HepG2 (cell line): Measurements from ENCODE around the gene PADI2.

Source experiments
- ATF7 ChIP-seq, 2 experiments: fragments of 450-650 bp in 1 of 2; sonication (generic) in 1 of 2; formaldehyde crosslinking in 1 of 2; IDR thresholded peaks; 2 replicates each; pipeline versions ENCODE4 v1.4.0 to v1.6.1; 2016 to 2020; ENCODE audit warnings: antibody characterized with exemption in 1 of 2, mild to moderate bottlenecking in 1 of 2, missing genetic modification reagents in 1 of 2
- CEBPB ChIP-seq: IDR thresholded peaks from 2 replicates; pipeline ENCODE4 v1.6.1; 2011; ENCODE audit warnings: low read depth, low read length, improper control_type of control experiment, borderline replicate concordance
- NPAS2 ChIP-seq: sonication (generic); formaldehyde crosslinking; IDR thresholded peaks from 2 replicates; pipeline ENCODE4 v1.8.0; 2022; ENCODE audit warnings: mild to moderate bottlenecking, missing genetic modification reagents, borderline replicate concordance
- POLR2A ChIP-seq, 2 experiments: IDR thresholded peaks; 2 replicates each; pipeline ENCODE4 v1.6.1; 2011; ENCODE audit warnings: low read depth in 2 of 2, low read length in 2 of 2, mild to moderate bottlenecking in 1 of 2, moderate library complexity in 1 of 2; ENCODE audit not compliant: insufficient read depth in 1 of 2
- SIX1 ChIP-seq: sonication (generic); formaldehyde crosslinking; IDR thresholded peaks from 2 replicates; pipeline ENCODE4 v1.4.0; 2020; ENCODE audit warnings: missing genetic modification reagents, borderline replicate concordance
- SMAD1 ChIP-seq: sonication (generic); formaldehyde crosslinking; IDR thresholded peaks from 2 replicates; pipeline ENCODE4 v1.4.0; 2020; ENCODE audit warnings: missing genetic modification reagents, low read depth, mild to moderate bottlenecking, borderline replicate concordance
- ZFP41 ChIP-seq: sonication (generic); formaldehyde crosslinking; IDR thresholded peaks from 2 replicates; pipeline ENCODE4 v1.4.0; 2020; ENCODE audit warnings: mild to moderate bottlenecking, missing genetic modification reagents, borderline replicate concordance
- ZNF383 ChIP-seq: sonication (generic); formaldehyde crosslinking; IDR thresholded peaks from 2 replicates; pipeline ENCODE4 v1.4.0; 2020; ENCODE audit warnings: missing genetic modification reagents, mild to moderate bottlenecking, borderline replicate concordance
- ZNF446 ChIP-seq: sonication (generic); formaldehyde crosslinking; IDR thresholded peaks from 2 replicates; pipeline ENCODE4 v1.5.0; 2020; ENCODE audit warnings: mild to moderate bottlenecking, missing genetic modification reagents
- ZNF607 ChIP-seq: sonication (generic); formaldehyde crosslinking; IDR thresholded peaks from 2 replicates; pipeline ENCODE4 v1.5.1; 2020; ENCODE audit warnings: missing genetic modification reagents, mild to moderate bottlenecking, borderline replicate concordance
- TF ChIP-seq, protein P1 (sequence below), 2 experiments: sonication (generic) in 1 of 2; formaldehyde crosslinking in 1 of 2; IDR thresholded peaks; 2 replicates each; pipeline versions ENCODE4 v1.5.1 to v1.6.1; 2011 to 2020; ENCODE audit warnings: borderline replicate concordance in 1 of 2, low read depth in 1 of 2, low read length in 1 of 2, mild to moderate bottlenecking in 1 of 2, missing genetic modification reagents in 1 of 2, moderate library complexity in 1 of 2
- TF ChIP-seq, protein P2 (sequence below): sonication (generic); formaldehyde crosslinking; IDR thresholded peaks from 2 replicates; pipeline ENCODE4 v1.5.0; 2020; ENCODE audit warnings: mild to moderate bottlenecking, missing genetic modification reagents, moderate library complexity

DNA sequence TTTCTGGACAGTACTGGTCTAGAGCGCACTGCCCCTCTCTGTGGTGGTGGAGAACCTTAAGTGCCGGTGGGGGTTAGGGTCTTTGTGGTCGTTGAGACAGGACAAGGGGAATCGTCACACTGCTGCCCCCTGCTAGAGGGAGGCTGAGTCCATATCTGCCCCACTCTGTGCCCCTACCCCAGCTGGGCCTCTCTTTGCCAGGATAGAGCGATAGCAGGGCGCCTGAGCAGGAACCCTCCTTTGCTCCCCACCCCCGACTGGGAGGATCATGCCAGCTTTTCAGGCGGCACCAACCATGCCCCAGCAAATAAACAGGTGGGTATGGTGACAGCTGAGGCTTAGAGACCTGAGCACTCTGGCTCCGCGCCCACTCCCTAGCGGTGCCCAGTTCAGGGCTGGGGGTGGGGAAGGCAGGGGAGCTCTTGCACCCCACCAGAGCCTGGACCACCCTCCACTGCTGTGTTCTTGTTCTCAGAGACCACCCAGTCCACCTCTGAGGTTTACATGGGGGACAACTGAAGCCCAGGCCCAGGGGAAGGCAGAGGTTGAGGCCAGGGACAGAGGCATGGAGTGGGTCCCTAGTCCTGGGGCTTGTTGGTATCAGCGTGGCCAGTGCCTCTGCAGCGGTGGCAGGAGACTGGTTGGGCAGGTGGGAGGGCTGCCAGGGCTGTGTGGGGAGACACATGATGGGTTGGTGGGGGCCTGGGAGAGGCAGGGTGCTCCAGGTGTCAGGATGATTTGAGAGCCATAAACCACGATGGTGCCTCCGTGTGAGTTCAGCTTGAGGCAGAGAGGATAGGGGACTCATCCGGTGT lies 1.6 kb downstream of the PADI2 start:
- TF ChIP-seq NPAS2 (CRISPR knock-in tag) = no peak
- no peak for TF ChIP-seq POLR2A (IDR thresholded peaks at IDR 0.05; ENCODE audit: insufficient read depth in 1 of 2, low read depth in 2 of 2, low read length in 2 of 2)
- TF ChIP-seq ATF7 (IDR thresholded peaks at IDR 0.05) = no peak
- TF ChIP-seq ATF7 (CRISPR knock-in tag; IDR thresholded peaks at IDR 0.05) = no peak
- TF ChIP-seq ZNF383 (CRISPR knock-in tag) = no peak
- TF ChIP-seq CEBPB = no peak
- TF ChIP-seq ZFP41 (CRISPR knock-in tag) = no peak
- TF ChIP-seq ZNF446 = no peak
- TF ChIP-seq SIX1 = no peak
- TF ChIP-seq, protein P1, sequence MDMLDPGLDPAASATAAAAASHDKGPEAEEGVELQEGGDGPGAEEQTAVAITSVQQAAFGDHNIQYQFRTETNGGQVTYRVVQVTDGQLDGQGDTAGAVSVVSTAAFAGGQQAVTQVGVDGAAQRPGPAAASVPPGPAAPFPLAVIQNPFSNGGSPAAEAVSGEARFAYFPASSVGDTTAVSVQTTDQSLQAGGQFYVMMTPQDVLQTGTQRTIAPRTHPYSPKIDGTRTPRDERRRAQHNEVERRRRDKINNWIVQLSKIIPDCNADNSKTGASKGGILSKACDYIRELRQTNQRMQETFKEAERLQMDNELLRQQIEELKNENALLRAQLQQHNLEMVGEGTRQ (IDR thresholded peaks at IDR 0.05; ENCODE audit: low read depth, low read length) = no peak
- TF ChIP-seq, protein P1 (CRISPR knock-in tag; IDR thresholded peaks at IDR 0.05; ENCODE audit: borderline replicate concordance) = no peak
- TF ChIP-seq, protein P2, sequence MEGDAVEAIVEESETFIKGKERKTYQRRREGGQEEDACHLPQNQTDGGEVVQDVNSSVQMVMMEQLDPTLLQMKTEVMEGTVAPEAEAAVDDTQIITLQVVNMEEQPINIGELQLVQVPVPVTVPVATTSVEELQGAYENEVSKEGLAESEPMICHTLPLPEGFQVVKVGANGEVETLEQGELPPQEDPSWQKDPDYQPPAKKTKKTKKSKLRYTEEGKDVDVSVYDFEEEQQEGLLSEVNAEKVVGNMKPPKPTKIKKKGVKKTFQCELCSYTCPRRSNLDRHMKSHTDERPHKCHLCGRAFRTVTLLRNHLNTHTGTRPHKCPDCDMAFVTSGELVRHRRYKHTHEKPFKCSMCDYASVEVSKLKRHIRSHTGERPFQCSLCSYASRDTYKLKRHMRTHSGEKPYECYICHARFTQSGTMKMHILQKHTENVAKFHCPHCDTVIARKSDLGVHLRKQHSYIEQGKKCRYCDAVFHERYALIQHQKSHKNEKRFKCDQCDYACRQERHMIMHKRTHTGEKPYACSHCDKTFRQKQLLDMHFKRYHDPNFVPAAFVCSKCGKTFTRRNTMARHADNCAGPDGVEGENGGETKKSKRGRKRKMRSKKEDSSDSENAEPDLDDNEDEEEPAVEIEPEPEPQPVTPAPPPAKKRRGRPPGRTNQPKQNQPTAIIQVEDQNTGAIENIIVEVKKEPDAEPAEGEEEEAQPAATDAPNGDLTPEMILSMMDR = no peak
- TF ChIP-seq ZNF607 (CRISPR knock-in tag) = no peak
- no peak for TF ChIP-seq SMAD1 (CRISPR knock-in tag)
